HG03457 (cell line): ENCODE measurements around the gene ITPR1.

Experiments
- ATAC-seq: cut with Tn5 transposase; IDR thresholded peaks from one replicate; pipeline ENCODE4 v1.9.1; 2021; ENCODE audit warnings: moderate number of reproducible peaks; ENCODE audit not compliant: unreplicated experiment

Gene ITPR1

GRCh38 chr3:4820296-4821121 lies 327.4 kb downstream of the ITPR1 start:
- no peak for ATAC-seq

- no peak for ATAC-seq
Measured at GRCh38 chr3:4821338-4821737, 328.2 kb downstream of the ITPR1 start.

- no peak for ATAC-seq
Measured at GRCh38 chr3:4821975-4822374, 328.8 kb downstream of the ITPR1 start.

GRCh38 chr3:4822568-4822967 lies 329.4 kb downstream of the ITPR1 start:
- ATAC-seq = no peak

- ATAC-seq = no peak
Measured at GRCh38 chr3:4823385-4823784, 330.2 kb downstream of the ITPR1 start.

GRCh38 chr3:4823986-4824925 lies 331.1 kb downstream of the ITPR1 start:
- ATAC-seq = no peak

GRCh38 chr3:4824926-4825325 lies 331.8 kb downstream of the ITPR1 start:
- no peak for ATAC-seq

GRCh38 chr3:4825436-4826236 lies 332.5 kb downstream of the ITPR1 start:
- ATAC-seq = no peak

GRCh38 chr3:4826237-4827100 lies 333.3 kb downstream of the ITPR1 start:
- ATAC-seq = no peak

GRCh38 chr3:4827767-4828166 lies 334.6 kb downstream of the ITPR1 start:
- no peak for ATAC-seq

GRCh38 chr3:4828279-4829030 lies 335.3 kb downstream of the ITPR1 start:
- ATAC-seq = no peak

- no peak for ATAC-seq
Measured at GRCh38 chr3:4829031-4829394, 335.9 kb downstream of the ITPR1 start.

GRCh38 chr3:4830586-4830914 lies 337.4 kb downstream of the ITPR1 start:
- ATAC-seq = no peak

- peak; percentile 5 for ATAC-seq
Measured at GRCh38 chr3:4831580-4831950, 338.4 kb downstream of the ITPR1 start.

- no peak for ATAC-seq
Measured at GRCh38 chr3:4833471-4833870, 340.3 kb downstream of the ITPR1 start.

GRCh38 chr3:4834403-4834866 lies 341.3 kb downstream of the ITPR1 start:
- peak; percentile 49 for ATAC-seq

- no peak for ATAC-seq
Measured at GRCh38 chr3:4835616-4836043, 342.5 kb downstream of the ITPR1 start.

- ATAC-seq = no peak
Measured at GRCh38 chr3:4836516-4836915, 343.4 kb downstream of the ITPR1 start.

- ATAC-seq = no peak
Measured at GRCh38 chr3:4837374-4837930, 344.3 kb downstream of the ITPR1 start.
